Keratinocyte (primary cell): ENCODE measurements around the gene SELENOP.

Experiments used
- CTCF ChIP-seq, 3 experiments: IDR thresholded peaks in 1 of 3; conservative IDR thresholded peaks in 1 of 3; optimal IDR thresholded peaks in 1 of 3; 2 replicates in 2 of 3; 3 replicates in 1 of 3; pipeline versions ENCODE3 to v1.5.1; 2011; ENCODE audit warnings: low read length in 3 of 3, mild to moderate bottlenecking in 3 of 3, moderate library complexity in 2 of 3, control low read depth in 1 of 3, inconsistent platforms in 1 of 3; ENCODE audit not compliant: insufficient read depth in 2 of 3; ENCODE audit errors: extremely low read depth in 1 of 3
- EZH2 ChIP-seq: IDR thresholded peaks from one replicate; pipeline ENCODE4 v1.6.1; 2012; ENCODE audit warnings: inconsistent platforms, mild to moderate bottlenecking, low read length, moderate library complexity

GRCh38 chr5:42761791-42762190 is 49.9 kb downstream of the SELENOP start:
- TF ChIP-seq CTCF (optimal IDR thresholded peaks at IDR 0.05 in 1 of 3, IDR thresholded peaks at IDR 0.05 in 1 of 3, conservative IDR thresholded peaks at IDR 0.05 in 1 of 3; ENCODE audit: extremely low read depth in 1 of 3, insufficient read depth in 2 of 3, low read length in 3 of 3): no peak
- TF ChIP-seq EZH2: no peak
